GM21360 (cell line): Measurements from ENCODE around the gene GLB1L3.
A peak's percentile ranks its signal among the peaks of the same experiment; 100 is the strongest.

ENCODE experiments used
- ATAC-seq: cut with Tn5 transposase; IDR thresholded peaks from one replicate; pipeline ENCODE4 v1.9.1; 2021; ENCODE audit warnings: mild to moderate bottlenecking, moderate library complexity; ENCODE audit not compliant: unreplicated experiment

GLB1L3 gene, protein sequence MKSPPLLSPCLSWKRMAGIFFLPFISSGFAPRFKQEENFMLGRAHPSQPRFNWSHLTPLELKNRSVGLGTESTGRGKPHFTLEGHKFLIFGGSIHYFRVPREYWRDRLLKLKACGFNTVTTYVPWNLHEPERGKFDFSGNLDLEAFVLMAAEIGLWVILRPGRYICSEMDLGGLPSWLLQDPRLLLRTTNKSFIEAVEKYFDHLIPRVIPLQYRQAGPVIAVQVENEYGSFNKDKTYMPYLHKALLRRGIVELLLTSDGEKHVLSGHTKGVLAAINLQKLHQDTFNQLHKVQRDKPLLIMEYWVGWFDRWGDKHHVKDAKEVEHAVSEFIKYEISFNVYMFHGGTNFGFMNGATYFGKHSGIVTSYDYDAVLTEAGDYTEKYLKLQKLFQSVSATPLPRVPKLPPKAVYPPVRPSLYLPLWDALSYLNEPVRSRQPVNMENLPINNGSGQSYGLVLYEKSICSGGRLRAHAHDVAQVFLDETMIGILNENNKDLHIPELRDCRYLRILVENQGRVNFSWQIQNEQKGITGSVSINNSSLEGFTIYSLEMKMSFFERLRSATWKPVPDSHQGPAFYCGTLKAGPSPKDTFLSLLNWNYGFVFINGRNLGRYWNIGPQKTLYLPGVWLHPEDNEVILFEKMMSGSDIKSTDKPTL

DNA sequence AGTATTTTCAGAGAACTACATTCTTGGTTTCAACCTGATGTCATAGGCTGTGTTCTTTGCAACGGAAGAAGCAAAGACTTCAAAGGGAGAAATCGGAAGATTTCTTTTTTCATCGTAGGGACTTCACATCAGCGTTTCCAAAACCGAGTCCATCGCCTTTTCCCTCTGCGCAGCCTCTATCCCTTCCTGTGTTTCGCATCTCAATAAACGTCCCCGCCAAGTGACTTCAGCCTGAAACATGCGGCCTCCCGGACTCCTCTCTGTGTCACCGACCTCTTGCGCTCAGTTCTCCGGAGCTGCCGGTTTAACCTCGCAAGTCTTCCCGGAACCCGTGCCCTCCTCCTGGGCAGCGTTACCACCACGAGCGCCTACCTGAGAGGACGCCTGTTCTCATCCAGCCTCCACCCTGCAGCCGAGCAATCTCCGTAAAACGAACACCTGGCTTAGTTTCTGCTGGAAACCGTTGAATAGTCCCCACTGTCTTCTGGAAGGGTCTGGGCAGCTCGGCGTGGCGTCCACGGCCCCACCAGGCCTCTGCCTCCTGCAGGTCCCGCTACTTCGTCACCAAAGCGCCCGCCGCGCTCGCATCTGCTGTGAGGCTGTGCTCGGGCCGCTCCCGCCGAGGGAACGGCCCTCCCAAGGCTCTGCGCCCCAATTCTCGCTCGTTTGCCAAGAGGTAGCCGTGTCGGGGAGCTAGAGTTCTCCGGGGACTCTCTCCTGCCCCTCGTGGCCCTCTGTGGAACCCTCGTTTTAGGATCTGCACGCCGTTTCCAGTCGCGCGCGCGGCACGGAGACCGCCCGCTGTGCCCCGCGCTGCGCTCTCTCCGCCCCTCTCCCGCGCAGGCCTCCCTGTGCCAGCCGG lies at the start of gene GLB1L3:
Gene GLB1L3, plus strand, starts transcription at position 846 of the 862 bp plus-strand sequence. CDS start 362 bp downstream, outside the sequence.
- peak; percentile 74 for ATAC-seq

DNA sequence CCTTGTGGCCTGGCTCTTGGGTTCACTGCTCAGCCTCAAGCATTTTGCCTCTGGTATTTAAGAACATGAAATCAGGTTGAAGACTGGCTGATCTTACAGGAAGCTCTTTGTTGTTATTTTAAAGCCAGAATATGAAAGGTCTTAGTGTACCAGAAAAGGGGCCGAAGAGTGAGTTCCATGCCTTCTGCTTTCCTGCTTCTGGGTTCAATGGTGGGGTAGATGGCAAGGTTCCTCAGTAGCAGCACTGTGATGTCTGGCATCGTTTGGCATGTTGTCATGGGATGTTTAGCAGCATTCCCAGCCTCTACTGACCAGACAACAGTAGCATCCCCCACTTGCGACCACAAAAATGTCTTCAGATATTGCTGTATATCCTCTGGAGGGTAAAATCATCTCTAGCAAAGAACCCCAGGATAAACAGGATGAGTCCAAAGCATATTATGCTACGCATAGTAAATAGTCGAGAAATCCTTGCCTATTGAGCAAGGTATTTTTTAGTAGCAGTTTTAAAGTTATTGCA lies 49.3 kb upstream of the GLB1L3 start:
- ATAC-seq, result no peak

DNA sequence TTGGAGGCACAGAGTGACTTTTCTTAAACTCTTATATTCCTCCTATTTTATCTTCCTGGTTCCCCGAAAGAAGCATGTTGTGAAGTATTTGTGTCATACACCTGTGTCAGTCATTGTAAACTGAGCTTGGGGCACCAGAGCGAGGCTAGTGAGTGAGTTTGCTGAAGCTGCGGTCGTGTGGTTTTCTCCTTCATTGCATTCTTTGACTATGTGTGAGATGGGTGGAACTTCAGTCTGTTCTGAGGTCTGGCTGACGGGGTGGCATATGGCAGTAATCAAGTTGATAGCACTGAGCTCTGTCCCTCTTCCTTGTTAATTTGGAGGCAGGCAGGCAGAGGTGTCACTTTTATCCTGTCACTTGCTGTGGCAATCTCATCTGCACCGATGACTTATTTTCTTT lies 47.6 kb upstream of the GLB1L3 start:
- ATAC-seq, result peak; percentile 58

DNA sequence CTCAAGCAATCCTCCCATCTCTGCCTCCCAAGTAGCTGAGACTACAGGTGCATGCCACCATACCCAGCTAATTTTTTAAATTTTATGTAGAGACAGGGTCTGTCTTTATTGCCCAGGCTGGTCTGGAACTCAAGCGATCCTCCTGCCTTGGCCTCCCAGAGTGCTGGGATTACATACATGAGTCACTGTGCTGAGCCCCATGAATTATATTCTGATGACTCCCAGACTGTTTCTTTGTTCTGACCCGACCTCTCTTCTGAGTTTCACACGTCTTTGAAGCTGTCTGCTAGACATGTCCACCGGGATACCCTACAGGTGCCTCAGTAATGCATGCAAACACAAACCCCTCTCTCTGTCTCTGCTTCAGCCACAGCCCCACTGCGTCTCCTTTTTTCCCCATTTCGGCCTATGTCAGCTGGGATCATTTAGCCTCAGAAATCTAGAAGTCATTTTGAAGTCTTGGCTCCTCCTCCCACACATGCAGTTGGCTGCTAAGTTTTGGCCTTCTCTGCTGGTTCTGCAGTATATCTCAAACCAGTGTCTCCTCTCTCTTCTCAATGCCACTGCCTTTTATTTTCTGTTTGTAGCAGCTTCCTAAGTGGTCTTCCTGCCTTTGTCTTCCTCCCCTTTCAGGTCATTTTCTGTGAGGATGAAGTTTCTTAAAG lies 46.9 kb upstream of the GLB1L3 start:
- no peak for ATAC-seq

DNA sequence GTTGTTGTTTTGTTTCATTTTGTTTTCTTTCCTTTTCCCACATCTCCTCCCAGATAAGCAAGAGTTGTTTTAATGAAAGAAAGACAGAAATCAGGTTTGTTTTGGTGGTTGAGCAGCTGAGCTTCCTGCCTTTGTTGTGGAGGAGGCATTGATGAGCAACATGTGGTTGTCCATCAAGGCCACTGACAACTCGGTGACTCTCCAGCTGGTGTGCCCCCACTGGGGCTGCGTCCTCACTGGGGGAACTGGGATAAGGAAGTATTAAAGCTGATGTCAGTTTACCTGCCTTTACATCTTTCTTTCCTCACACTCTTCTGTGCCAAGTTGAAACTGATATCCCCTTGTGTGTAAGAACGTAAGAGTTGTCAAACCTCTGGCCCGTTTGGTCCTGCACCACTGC lies 45.8 kb upstream of the GLB1L3 start:
- ATAC-seq, result no peak

DNA sequence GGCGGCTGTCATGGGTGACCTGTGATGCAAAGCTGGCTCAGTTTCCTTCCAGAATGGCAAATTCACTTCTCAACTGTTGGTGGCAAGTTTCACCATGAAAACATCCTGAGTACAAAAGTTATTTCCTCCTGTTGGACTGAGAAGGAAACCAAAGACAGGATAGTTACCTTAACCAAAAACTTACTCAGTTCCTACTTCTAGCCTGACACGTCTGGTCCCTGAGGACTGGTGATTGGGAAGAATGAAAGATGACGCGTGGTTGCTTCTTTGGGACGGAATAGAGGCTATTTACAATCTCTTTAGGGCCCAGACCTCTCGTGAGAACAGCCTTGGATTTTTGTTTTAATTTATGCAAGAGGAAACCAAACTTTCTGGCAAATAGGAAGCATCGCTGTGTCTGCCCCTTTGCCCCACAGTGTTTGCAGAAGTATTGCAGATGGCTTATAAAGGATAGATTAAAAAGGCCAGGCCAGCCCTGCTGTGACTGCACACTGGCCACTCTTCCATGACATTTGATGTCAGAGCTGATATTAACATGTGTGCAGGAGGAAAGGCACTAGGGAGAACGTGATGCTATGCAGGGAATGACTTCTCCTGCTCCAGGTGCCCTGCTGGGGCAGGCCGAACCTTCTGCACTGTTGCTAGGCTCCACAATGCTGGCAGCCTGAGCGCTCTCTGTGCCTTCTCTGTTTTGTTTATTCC lies 44.1 kb upstream of the GLB1L3 start:
- ATAC-seq, result no peak

DNA sequence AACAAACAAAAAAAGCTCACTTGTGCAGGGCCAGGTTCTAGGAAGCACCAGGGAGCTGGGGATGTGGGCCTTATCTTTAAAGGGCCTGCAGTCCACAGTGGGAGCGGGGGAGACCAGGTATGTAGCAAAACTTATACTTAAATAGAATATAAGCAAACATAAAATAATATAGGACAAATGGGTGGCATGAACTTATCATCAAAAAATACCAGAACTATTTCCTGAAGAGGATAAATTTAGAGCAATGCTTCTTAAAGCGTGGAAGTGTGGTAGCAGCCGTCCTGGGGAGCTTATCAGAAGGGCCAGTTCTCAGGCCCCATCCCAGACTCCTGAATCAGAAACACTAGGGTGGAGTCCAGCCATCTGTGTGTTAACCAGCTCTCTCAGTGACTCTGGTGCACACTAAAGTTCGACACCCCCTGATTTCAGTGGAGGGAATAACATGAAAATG lies 42.4 kb upstream of the GLB1L3 start:
- no peak for ATAC-seq

DNA sequence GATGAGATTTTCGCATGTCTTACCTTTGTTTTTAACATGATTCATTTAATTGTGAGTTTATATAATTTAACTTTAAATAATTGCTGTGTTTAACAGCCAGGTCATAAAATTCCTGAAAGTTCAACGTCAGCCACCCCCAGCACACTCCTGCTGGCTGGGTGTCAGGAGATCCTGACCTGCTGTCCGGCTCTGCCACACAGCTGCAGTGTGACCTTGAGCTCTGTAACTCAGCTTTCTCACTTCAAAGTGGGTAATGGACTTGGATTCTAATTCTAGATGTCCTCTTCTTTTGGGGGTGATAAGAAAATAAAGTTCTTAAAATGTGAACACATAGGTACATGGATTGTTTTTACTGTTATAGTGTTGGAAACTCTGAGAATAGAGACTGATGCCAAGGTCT lies 40.8 kb upstream of the GLB1L3 start:
- ATAC-seq, result no peak

DNA sequence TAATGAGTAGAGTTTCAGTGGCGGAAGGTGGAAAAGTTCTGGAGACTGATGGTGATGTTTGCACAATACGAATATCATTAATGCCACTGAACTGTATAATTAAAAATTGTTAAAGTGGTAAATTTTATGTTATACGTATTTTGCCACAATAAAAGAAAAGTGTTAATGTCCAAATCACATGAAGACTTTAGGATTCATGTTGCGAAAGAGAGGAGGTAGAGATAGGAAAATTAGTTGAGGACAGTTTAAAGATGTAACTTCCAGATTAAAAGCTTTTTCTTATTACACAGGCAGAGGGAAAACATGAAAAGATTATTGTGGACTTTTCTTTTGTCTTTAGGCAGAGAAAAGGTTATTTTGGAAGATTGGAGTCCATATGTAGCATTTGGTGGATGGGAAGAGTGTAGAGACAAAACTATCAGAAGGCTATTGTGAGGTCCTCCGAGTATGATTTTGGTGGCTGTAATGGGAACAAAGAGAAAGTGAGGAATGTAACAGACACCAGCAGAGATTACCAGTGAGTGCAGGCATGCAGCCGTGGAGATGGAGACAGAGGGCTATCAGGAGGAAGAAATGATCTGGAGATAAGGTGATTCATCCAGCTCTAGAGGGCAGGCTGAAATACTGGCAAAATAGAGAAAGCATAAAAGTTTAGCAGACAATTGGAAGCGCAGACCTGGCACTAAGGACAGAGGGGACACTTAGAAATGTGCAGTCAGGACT lies 39.2 kb upstream of the GLB1L3 start:
- ATAC-seq, result no peak

DNA sequence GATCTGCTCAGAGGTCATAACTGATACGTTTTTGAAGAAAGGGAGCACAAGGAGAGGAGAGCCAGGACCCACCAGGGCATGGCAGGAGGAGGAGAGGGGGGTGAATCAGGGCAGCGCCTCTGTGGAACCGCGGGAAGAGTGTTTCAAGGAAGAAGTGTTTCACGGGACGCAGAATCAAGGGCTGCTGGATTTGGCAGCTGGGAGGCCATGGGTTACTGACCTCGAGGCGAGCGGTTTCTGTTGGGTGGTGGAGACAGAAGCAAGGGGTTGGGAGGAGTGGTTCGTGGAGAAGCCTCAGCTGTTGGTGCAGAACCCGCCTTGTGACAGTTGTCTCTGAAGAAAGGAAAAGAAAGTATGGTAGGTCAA lies 38.6 kb upstream of the GLB1L3 start:
- no peak for ATAC-seq

DNA sequence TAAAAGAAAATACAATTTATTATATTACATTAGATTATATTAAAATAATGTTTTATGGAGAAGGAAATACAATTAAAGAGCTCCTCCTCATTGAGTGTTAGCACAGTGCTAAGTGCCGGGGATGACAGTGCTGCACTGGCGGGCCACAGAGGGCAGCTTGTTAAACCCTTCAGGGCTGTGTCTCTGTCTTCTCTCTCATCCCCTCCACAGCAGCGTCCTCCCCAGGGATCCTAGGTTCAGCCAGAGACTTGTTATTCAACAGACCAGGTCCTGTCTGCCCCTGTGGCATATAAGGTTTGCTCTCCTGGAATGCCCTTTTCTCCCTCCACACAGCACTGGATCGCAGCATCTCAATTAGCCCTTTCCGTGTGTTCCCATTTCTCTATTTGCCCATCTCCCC lies 37.2 kb upstream of the GLB1L3 start:
- ATAC-seq, result no peak

DNA sequence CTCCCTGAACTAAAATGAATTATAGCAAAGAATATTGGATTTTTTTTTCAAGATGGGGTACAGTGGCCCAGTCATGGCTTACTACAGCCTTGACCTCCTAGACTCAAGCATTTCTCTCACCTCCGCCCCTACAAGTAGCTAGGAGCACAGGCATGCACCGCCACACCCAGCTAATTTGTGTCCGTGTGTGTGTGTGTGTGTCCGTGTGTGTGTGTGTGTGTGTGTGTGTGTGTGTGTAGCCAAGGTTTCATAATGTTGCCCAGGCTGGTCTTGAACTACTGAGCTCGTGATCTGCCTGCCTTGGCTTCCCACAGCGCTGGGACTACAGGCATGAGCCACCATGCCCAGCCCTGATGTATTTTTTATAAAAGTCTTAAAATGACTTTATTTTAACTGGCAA lies 35.6 kb upstream of the GLB1L3 start:
- ATAC-seq, result no peak

DNA sequence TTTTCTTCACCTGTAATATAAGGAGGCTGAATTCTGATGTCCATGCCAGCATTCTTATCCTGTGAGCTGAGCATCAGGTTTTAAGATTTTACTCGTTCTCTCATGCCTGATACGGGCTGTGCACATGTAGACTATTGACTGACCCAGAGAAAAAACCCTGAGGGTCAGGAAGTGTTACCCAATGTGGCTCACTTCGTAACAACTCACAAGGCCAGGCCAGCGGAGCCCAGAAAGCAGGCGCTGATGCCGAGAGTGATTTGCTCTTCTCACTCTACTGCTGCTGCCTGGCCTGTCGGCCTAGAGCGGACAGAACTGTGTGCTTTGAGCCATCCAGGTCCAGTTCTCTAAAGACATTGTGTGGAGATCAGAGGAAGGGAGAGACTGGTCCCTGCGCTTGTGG lies 33.8 kb upstream of the GLB1L3 start:
- ATAC-seq, result no peak

DNA sequence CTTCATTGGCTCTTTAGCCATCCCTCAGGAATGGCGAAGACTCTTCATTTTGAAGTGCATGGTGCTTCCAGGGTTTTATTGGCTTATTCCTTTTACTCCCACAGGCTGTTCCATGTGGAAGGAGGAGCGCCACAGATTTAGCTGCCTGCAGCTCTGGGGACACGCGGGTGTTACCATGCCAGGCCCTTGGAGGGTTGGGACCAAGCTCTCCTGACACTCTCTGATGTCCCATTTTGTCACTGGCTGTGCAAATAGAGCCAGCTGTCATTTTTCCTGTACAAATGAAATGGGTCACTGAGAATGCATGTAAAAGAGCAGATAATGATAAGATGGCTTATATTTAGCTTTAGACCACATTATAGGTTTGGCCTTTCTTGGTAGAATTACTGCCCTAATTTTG lies 32.3 kb upstream of the GLB1L3 start:
- ATAC-seq, result no peak

DNA sequence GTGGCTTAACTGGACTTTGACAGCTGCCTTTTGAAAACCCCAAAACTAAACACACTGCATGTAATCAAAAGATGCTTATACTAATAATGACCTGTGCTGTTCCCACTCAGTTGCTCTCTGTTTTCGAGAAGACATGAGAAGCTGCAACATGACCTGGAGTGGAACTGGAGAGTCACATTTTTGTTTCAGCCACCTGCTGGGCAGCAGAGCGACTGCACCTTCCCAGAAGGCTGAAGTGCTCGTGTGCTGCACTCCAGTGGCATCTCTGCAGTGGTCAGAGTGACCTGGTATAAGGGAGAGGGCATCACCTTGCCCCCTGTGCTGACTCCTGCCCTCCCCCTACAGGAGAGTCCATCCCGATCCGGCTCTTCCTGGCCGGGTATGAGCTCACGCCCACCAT lies 31.6 kb upstream of the GLB1L3 start:
- ATAC-seq, result peak; percentile 79

DNA sequence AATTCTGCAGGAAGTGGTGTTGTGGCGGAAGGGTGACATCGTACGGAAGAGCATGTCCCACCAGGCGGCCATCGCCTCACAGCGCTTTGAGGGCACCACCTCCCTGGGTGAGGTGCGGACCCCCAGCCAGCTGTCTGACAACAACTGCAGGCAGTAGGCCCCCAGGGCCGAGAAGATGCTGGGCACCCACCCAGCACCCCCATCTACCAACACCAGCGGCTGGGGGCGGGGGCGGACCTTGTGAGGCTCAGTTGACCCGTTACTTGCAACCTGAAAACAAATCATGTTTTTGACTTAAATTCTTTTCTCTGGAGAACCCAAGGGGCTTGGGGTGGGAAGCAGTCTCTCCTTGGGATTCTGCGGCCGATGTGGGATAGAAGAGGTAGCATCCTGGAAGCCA lies 30.7 kb upstream of the GLB1L3 start:
- no peak for ATAC-seq

DNA sequence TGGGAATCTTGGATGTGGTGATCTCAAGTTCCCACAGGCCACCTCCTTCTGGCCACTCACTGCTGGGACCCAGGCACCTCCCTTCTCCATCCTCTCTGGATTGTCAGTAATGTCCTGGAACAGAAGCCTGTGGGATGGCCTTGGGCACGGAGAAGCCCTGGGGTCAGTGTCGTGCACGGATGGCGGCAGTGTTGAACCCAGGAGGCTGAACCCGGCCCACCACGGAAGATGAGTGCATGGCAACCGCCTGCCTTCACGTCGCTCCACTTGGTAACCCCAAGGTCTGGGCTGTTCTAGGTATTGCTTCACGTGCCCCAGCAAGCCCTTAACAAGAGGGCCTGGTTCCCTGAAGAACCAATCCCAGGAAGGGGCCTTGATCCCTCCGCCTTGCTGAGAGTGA lies 30.1 kb upstream of the GLB1L3 start:
- ATAC-seq, result no peak

DNA sequence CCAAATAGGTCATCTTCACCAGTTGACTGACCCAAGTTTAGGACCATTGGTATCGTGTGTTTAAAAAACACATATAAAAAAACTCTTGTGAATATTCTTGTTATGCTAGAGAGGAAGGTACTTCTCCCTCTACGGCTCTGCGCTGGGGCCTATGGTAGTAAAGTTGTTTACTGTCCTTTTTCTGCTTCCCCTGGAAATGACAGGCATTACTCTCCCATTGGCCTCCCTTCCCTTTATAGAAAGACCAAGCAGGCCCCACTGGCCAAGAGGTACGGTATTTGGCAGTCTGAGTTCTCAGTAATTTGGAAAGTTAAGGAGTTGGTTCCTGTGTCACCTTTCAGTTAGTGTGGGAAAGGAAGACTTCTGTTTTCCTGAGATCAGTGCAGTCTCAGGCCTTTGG lies 29.5 kb upstream of the GLB1L3 start:
- ATAC-seq, result no peak

DNA sequence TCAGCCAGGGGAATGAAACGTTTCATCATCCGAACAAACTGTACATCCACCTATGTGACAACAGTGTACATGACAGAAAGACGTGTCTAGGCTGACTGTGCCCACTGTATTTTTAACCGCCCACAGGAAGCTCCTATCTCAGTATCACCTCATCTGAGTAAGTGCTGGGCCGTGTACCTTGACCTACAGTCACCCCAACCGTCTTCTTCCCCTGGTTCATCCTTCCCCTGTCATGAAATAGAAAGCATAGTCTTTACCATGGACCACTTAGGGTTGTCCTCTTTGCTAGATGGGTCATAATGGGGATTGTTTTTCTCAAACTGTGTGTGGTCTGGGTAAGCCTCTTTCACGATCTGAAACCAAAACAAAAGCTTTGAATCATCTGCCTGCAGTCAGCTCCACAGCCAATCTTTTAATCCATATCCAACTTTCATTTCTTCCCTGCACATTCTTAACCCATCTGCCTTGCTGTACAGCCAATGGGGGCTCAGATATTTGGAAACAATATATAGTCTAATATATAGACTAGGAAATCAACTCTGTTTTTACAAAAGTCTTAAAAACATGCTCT lies 27.2 kb upstream of the GLB1L3 start:
- no peak for ATAC-seq
